Cardiac fibroblast (primary cell): ENCODE data around the gene MTUS2.

Experiments used
- DNase-seq, 2 donors: peaks; one replicate each; pipeline versions ENCODE4 v3.0.0 to v3.0.0-alpha.2; 2010; ENCODE audit warnings: low read depth in 2 of 2
- H3K4me3 ChIP-seq, 2 donors: replicated peaks in 1 of 2; 1 replicate in 1 of 2; 2 replicates in 1 of 2; pipeline ENCODE4 v1.5.1; 2011; ENCODE audit warnings: low read depth in 2 of 2, low read length in 2 of 2, mild to moderate bottlenecking in 2 of 2, moderate library complexity in 1 of 2
- CTCF ChIP-seq: IDR thresholded peaks from one replicate; pipeline ENCODE4 v1.5.1; 2011; ENCODE audit warnings: low read depth, mild to moderate bottlenecking, low read length, inconsistent platforms

The MTUS2 gene

GRCh38 chr13:28854657-28855056 is 34.5 kb downstream of the MTUS2 start:
- TF ChIP-seq CTCF, result no peak
- no peak overlapping the region for H3K4me3 ChIP-seq
- DNase-seq, result no peak

- DNase-seq, result no peak
- no peak for TF ChIP-seq CTCF
Measured at GRCh38 chr13:28856287-28856686, 36.1 kb downstream of the MTUS2 start.

GRCh38 chr13:28859069-28859468 is 38.9 kb downstream of the MTUS2 start:
- no peak overlapping the region for H3K4me3 ChIP-seq
- no peak for DNase-seq
- TF ChIP-seq CTCF, result no peak

More at GRCh38 chr13:28856287-28856686, 36.1 kb downstream of the MTUS2 start:
- no peak overlapping the region for H3K4me3 ChIP-seq

GRCh38 chr13:28859717-28860116 is 39.6 kb downstream of the MTUS2 start:
- H3K4me3 ChIP-seq, result no peak overlapping the region
- no peak for TF ChIP-seq CTCF
- DNase-seq, result no peak

- no peak overlapping the region for H3K4me3 ChIP-seq
- no peak for DNase-seq
- TF ChIP-seq CTCF, result no peak
Measured at GRCh38 chr13:28864544-28864943, 44.4 kb downstream of the MTUS2 start.

GRCh38 chr13:28865149-28865744 is 45.1 kb downstream of the MTUS2 start:
- no peak for TF ChIP-seq CTCF
- H3K4me3 ChIP-seq, result no peak overlapping the region
- DNase-seq, result no peak

- no peak for TF ChIP-seq CTCF
- H3K4me3 ChIP-seq, result no peak overlapping the region
- no peak for DNase-seq
Measured at GRCh38 chr13:28865951-28866350, 45.8 kb downstream of the MTUS2 start.
